NCI-H345 (cell line): ENCODE results near the gene JMJD6.
"Not testable (repeated sequence)": the region's sequence is repeated elsewhere in the genome, so short reads cannot be mapped to it uniquely, and the experiment has no call there.

Source experiments
- DNase-seq: peaks from one replicate; lab custom pipeline; 2025; lab: John Stamatoyannopoulos, UW

The JMJD6 gene

GRCh38 chr17:76726231-76726775 is at the start of gene JMJD6:
Gene JMJD6, minus strand, starts transcription at chr17:76726606. Its CDS starts 131 bp downstream, at chr17:76726475.
- DNase-seq, result peak; percentile 97

GRCh38 chr17:76775021-76775600 is 48.7 kb upstream of the JMJD6 start:
- no peak for DNase-seq

GRCh38 chr17:76772842-76773525 is 46.6 kb upstream of the JMJD6 start:
- DNase-seq, result no peak

GRCh38 chr17:76758570-76758969 is 32.2 kb upstream of the JMJD6 start:
- DNase-seq, result no peak

- DNase-seq, result no peak
Observed at GRCh38 chr17:76757256-76757655, 30.9 kb upstream of the JMJD6 start.

- no peak for DNase-seq
Observed at GRCh38 chr17:76755285-76755684, 28.9 kb upstream of the JMJD6 start.

- no peak for DNase-seq
Observed at GRCh38 chr17:76753061-76753961, 26.9 kb upstream of the JMJD6 start.

- no peak for DNase-seq
Observed at GRCh38 chr17:76752006-76752405, 25.6 kb upstream of the JMJD6 start.

- DNase-seq, result no peak
Observed at GRCh38 chr17:76751416-76751993, 25.1 kb upstream of the JMJD6 start.

- no peak for DNase-seq
Observed at GRCh38 chr17:76748657-76749056, 22.3 kb upstream of the JMJD6 start.

GRCh38 chr17:76747716-76748363 is 21.4 kb upstream of the JMJD6 start:
- no peak for DNase-seq

GRCh38 chr17:76745785-76746184 is 19.4 kb upstream of the JMJD6 start:
- not testable (repeated sequence) for DNase-seq

- no peak for DNase-seq
Observed at GRCh38 chr17:76744747-76745146, 18.3 kb upstream of the JMJD6 start.

GRCh38 chr17:76742958-76743357 is 16.6 kb upstream of the JMJD6 start:
- no peak for DNase-seq

- DNase-seq, result no peak
Observed at GRCh38 chr17:76740329-76741118, 14.1 kb upstream of the JMJD6 start.

GRCh38 chr17:76739568-76740115 is 13.2 kb upstream of the JMJD6 start:
- DNase-seq, result not testable (repeated sequence)

- DNase-seq, result no peak
Observed at GRCh38 chr17:76738468-76738850, 12.1 kb upstream of the JMJD6 start.

- DNase-seq, result peak; percentile 98
Observed at GRCh38 chr17:76737676-76738467, 11.5 kb upstream of the JMJD6 start, which contains the start of gene MFSD11. Gene MFSD11, plus strand, starts transcription at chr17:76738119. Its CDS starts 234 bp downstream, at chr17:76738353.

- DNase-seq, result peak; percentile 100
Observed at GRCh38 chr17:76737082-76737675, 10.8 kb upstream of the JMJD6 start, which contains the start of gene SRSF2. Gene SRSF2, minus strand, starts transcription at chr17:76737331. Its CDS starts 171 bp downstream, at chr17:76737160.
